CD4-positive, alpha-beta T cell treated with Interleukin-4 for 1 hour (primary cell): ENCODE measurements around the gene GPR89B.

Experiments used
- DNase-seq, 2 donors: peaks; one replicate each; pipeline ENCODE4 v3.0.0-alpha.2; 2020 to 2022

GPR89B gene

GRCh38 chr1:148037850-148038461, 109.7 kb downstream of the GPR89B start:
- DNase-seq = peak in 1 of 2 donors; percentile 34

GRCh38 chr1:148038462-148039333, 110.5 kb downstream of the GPR89B start:
- DNase-seq = peak; percentile 82 to 83
